PC-9 (cell line): Measurements from ENCODE around the gene CFAP97.

Source experiments
- CTCF ChIP-seq: fragments of 200-600 bp; sonication (generic); conservative IDR thresholded peaks from 2 replicates; pipeline ENCODE4 v1.6.1; 2017; ENCODE audit warnings: mixed run types, antibody characterized with exemption, mild to moderate bottlenecking, moderate library complexity
- EZH2 ChIP-seq: fragments of 200-600 bp; sonication (generic); IDR thresholded peaks from 2 replicates; pipeline ENCODE4 v1.8.0; 2017; ENCODE audit warnings: antibody characterized with exemption, low read depth

GRCh38 chr4:185247151-185247550 lies 43.4 kb upstream of the CFAP97 start:
- TF ChIP-seq EZH2 (no peak), CTCF (no peak)
